GM12864 (cell line): ENCODE results near the gene RBBP8NL.

Source experiments
- DNase-seq: peaks from one replicate; pipeline ENCODE4 v3.0.0-alpha.2; 2011; ENCODE audit warnings: low read depth
- H3K4me3 ChIP-seq: 2 replicates; pipeline ENCODE4 v1.5.1; 2011; ENCODE audit warnings: mild to moderate bottlenecking, low read depth, low read length, control low read depth
- TF ChIP-seq, protein P1 (sequence below): IDR thresholded peaks from 2 replicates; pipeline ENCODE4 v1.5.1; 2011; ENCODE audit warnings: low read depth, mild to moderate bottlenecking, moderate library complexity, low read length, control low read depth, inconsistent platforms; ENCODE audit errors: missing control alignments

The RBBP8NL gene

DNA sequence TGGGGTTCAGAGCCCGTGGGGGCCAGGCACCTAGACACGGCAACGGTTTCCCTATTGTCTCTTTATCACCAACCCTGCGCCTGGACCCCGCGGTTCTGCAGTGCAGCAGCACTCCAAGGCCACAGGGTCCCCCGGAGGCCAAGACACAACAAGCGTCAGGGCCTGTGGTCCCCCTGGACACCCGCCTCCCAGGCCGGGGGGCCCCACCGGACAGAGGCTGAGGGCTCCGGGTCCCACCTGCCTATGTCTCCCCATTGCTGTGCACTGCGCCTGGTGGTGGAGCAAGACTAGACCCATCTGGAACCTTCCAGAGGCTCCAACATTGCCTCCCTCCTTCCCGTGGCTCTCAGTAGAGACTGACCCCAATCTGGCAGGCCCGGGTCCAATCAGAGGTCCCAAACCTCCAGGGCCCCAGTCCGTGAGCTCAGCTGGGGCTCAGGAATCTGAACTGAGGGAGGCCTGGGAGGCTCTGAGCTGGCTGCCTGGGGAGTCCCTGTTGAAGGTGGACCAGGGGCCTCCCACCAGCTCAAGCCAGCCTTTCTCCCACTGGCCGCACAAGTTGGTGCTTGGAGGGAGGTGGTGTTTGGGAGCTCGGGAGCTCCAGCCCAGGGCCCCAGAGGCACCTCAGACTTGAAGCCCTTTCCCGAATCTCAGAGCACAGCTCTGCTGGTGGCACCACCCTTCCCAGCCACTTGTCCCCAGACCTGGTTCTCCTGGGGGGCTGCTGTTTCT is 39.6 kb upstream of the RBBP8NL start:
- no peak for DNase-seq
- TF ChIP-seq, protein P1, sequence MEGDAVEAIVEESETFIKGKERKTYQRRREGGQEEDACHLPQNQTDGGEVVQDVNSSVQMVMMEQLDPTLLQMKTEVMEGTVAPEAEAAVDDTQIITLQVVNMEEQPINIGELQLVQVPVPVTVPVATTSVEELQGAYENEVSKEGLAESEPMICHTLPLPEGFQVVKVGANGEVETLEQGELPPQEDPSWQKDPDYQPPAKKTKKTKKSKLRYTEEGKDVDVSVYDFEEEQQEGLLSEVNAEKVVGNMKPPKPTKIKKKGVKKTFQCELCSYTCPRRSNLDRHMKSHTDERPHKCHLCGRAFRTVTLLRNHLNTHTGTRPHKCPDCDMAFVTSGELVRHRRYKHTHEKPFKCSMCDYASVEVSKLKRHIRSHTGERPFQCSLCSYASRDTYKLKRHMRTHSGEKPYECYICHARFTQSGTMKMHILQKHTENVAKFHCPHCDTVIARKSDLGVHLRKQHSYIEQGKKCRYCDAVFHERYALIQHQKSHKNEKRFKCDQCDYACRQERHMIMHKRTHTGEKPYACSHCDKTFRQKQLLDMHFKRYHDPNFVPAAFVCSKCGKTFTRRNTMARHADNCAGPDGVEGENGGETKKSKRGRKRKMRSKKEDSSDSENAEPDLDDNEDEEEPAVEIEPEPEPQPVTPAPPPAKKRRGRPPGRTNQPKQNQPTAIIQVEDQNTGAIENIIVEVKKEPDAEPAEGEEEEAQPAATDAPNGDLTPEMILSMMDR, result no peak

DNA sequence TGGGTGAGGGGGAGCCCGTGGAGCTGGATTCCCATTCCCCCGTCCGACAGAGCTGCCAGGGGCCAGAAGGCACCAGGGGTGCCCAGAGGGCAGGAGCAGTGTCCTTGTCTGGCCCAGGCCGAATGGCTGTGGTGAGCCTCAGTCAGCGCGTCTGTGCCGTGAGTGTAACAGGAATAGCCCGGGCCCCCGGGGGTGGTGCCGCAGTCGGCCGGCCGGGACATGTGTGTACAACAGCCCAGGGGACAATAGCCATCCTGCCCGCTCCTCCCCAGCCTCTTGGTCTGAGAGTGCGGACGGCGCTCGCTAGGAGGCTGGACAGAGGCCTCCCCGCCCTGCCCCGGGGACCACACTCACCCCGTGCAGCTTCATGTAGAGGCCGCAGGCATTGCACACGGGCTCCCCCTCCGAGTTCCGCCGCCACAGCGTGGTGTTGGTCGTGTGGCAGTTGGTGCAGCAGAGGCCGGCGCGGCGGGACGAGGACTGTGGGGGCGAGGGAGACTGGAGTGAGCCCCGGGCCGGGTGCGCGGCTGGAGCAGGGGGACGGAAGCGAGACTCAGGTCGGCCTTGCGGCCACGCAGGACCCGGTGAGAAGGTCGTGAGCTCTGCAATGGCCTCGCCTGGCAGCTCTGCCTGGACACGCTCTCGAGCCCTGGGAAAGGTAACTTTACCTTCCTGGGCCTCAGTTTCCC is 38.9 kb upstream of the RBBP8NL start:
- DNase-seq, result no peak
- TF ChIP-seq, protein P1, result no peak
- no peak overlapping the region for H3K4me3 ChIP-seq

More for the DNA sequence above, 39.6 kb upstream of the RBBP8NL start:
- H3K4me3 ChIP-seq, result no peak overlapping the region

DNA sequence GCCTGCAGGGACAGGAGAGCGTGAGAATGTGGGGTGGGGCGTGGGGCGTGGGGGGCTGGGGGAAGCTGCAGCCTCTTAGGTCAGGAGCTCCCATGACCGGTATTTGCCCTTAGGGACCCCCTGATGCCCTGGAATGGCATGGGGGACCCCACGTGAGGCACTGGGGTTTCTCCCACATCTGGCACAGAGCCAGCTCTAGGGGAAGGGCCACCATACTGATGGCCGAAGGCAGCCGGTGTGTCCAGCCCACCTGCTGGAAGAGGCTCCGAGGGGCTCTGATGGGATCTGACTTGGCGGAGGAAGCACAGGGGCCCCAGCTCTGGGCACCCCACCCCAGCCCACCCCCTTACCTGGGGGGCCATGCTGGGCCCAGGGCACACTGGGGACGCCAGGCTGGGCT is 37.7 kb upstream of the RBBP8NL start:
- H3K4me3 ChIP-seq, result no peak overlapping the region
- DNase-seq, result no peak
- TF ChIP-seq, protein P1, result no peak

DNA sequence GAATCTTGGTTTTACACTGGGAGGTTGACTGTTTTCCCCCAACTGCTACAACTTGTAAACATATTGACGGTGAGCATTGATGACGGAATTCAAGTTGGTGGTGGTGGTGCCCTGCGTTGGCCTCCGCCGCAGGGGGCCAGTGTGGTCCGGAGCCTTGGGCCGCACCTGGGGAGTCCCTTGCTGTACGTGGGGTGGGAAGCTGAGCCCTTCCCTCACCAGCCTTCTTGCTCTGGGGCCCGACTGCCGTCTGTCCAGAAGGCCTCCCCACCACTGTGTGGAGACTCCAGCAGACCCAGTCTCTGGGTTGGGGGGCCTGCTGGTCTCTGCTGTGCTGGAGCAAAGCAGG is 37.1 kb upstream of the RBBP8NL start:
- no peak for DNase-seq
- TF ChIP-seq, protein P1, result no peak
- H3K4me3 ChIP-seq, result no peak overlapping the region

DNA sequence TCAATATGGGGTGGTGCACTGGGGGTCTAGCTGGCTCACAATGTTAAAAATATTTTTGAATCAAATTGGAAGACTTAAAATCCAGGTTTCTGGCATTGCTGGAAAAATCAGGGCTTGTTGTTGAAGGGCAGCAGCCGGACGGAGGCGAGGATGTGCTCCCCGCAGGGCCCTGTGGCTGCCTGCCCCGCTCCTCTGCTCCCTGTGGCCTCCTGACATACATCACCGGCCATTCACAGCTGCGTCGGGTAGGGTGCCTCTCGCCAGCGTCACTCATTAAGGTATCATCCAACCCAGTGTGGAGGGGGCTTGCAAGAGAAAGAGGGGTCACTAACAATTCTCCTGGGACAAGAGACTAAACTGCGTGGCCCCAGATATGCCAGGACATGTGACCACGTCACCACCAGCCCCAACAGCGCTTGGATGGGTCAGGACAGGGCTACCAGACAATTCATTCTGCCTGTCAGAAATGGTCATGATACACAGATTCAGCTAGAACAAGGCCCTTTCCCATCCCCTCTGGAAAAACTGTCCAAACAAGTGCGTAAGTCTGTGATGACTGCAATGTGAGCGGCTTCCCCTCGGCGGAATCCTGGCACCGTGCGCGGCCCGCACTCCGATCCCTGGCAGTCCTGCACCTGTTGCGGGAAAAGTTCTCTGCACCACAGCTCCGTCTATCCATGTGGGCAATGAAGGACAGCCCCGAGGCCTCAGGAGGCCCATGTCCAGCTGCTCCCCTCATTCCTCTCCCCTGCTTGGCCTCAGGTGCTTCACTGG is 36.5 kb upstream of the RBBP8NL start:
- TF ChIP-seq, protein P1, result no peak
- H3K4me3 ChIP-seq, result no peak overlapping the region
- no peak for DNase-seq

DNA sequence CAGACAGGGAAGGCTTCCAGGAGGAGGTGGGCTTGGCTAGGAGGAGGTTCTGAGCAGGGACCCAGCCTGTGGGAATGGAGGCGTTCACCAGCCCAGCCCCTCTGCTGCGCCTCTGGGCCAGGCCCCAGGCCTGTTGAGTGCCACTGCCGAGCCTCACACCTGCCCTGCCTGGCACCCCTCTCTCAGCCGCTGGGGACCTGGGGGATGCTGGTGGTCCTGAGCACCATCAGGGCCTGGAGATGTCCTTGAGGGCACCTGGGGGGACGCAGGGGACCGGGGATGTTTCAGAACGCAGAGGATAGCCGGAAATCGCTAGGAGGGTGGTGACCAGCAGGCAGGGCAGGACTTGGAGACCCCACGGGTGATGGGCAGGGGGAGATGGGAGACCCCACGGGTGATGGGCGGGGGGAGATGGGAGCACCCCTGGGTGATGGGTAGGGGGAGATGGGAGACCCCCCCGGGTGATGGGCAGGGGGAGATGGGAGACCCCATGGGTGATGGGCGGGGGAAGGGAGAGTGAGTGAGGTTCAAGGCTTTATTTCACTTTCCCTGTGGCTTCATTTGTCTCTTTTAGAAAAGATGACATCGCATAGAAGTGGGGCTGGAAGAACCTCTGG is 35.7 kb upstream of the RBBP8NL start:
- TF ChIP-seq, protein P1, result no peak
- no peak for DNase-seq
- no peak overlapping the region for H3K4me3 ChIP-seq
